SK-N-SH (cell line): ENCODE results near the gene TXN. TPM values are rescaled to one million over a fixed set of nuclear protein-coding genes. Genes with fewer than 3 reads are reported as not detected.

Experiments
- CTCF ChIA-PET: fragments of 300-600, 350-600 bp; formaldehyde crosslinking; extraction: SDS; loops from one replicate; lab custom pipeline; 2021; lab: Yijun Ruan, JAX
- POLR2A ChIA-PET: fragments of 350-600 bp; sonication (Branson Sonifier 250); formaldehyde crosslinking; extraction: SDS; loops from one replicate; lab custom pipeline; 2020; ENCODE audit warnings: antibody characterized with exemption, inconsistent platforms; lab: Yijun Ruan, JAX
- DNase-seq: peaks from one replicate; pipeline ENCODE4 v3.0.0; 2012
- H2AFZ ChIP-seq: fragments of 200-600 bp; sonication (generic); 2 replicates; pipeline ENCODE4 v1.8.1; 2016; ENCODE audit warnings: antibody characterized with exemption, mild to moderate bottlenecking, low read depth
- H3F3A ChIP-seq: fragments of 200-600 bp; sonication (generic); replicated peaks from 2 replicates; pipeline ENCODE3; 2016; ENCODE audit warnings: antibody characterized with exemption, mild to moderate bottlenecking; ENCODE audit not compliant: insufficient read depth
- H3K27ac ChIP-seq, 2 experiments: fragments of 200-500 bp in 1 of 2; fragments of 200-600 bp in 1 of 2; sonication (Bioruptor generic) in 1 of 2; sonication (generic), shearing (Covaris generic) in 1 of 2; 2 replicates each; pipeline versions ENCODE4 v1.5.1 to v1.6.1; 2014 to 2016; ENCODE audit warnings: low read depth in 2 of 2, inconsistent platforms in 1 of 2, low read length in 1 of 2, mild to moderate bottlenecking in 1 of 2, mixed read lengths in 1 of 2
- H3K27me3 ChIP-seq: fragments of 200-600 bp; sonication (generic), shearing (Covaris generic); 2 replicates; pipeline ENCODE4 v1.6.1; 2016; ENCODE audit warnings: mixed run types; ENCODE audit not compliant: insufficient read depth
- H3K36me3 ChIP-seq, 2 experiments: fragments of 200-500 bp in 1 of 2; fragments of 200-600 bp in 1 of 2; sonication (Bioruptor generic) in 1 of 2; sonication (generic) in 1 of 2; replicated peaks in 1 of 2; 2 replicates each; pipeline versions ENCODE3 to v1.5.1; 2014 to 2016; ENCODE audit warnings: low read length in 1 of 2, mild to moderate bottlenecking in 1 of 2; ENCODE audit not compliant: insufficient read depth in 2 of 2, control insufficient read depth in 1 of 2
- H3K4me1 ChIP-seq, 2 experiments: fragments of 200-500 bp in 1 of 2; fragments of 200-600 bp in 1 of 2; sonication (Bioruptor generic) in 1 of 2; sonication (generic), shearing (Covaris generic) in 1 of 2; 2 replicates each; pipeline versions ENCODE4 v1.5.1 to v1.6.1; 2014 to 2016; ENCODE audit warnings: low read depth in 1 of 2, low read length in 1 of 2, mixed run types in 1 of 2; ENCODE audit not compliant: insufficient read depth in 2 of 2, control insufficient read depth in 1 of 2
- H3K4me2 ChIP-seq: fragments of 200-600 bp; sonication (generic), shearing (Covaris generic); 2 replicates; pipeline ENCODE4 v1.6.1; 2017; ENCODE audit warnings: mixed run types
- H3K4me3 ChIP-seq, 2 experiments: fragments of 200-500 bp in 1 of 2; fragments of 200-600 bp in 1 of 2; sonication (Bioruptor generic) in 1 of 2; sonication (generic), shearing (Covaris generic) in 1 of 2; 2 replicates each; pipeline versions ENCODE4 v1.5.1 to v1.8.1; 2014 to 2016; ENCODE audit warnings: low read depth in 2 of 2, inconsistent platforms in 1 of 2, low read length in 1 of 2, mild to moderate bottlenecking in 1 of 2, mixed read lengths in 1 of 2, moderate library complexity in 1 of 2
- H3K79me2 ChIP-seq: fragments of 200-600 bp; sonication (generic); 2 replicates; pipeline ENCODE4 v1.8.1; 2017; ENCODE audit warnings: mild to moderate bottlenecking; ENCODE audit not compliant: insufficient read depth
- H3K9ac ChIP-seq: fragments of 200-600 bp; sonication (generic); 2 replicates; pipeline ENCODE4 v1.6.1; 2017; ENCODE audit warnings: mixed run types
- H3K9me2 ChIP-seq: fragments of 200-600 bp; sonication (generic); 2 replicates; pipeline ENCODE4 v1.6.1; 2017; ENCODE audit warnings: mixed run types
- H3K9me3 ChIP-seq: fragments of 200-600 bp; sonication (generic); 2 replicates; pipeline ENCODE4 v1.6.1; 2017; ENCODE audit warnings: mixed run types, mild to moderate bottlenecking, moderate library complexity
- H4K20me1 ChIP-seq: fragments of 200-600 bp; sonication (generic); 2 replicates; pipeline ENCODE4 v1.6.1; 2017; ENCODE audit warnings: mild to moderate bottlenecking, mixed run types; ENCODE audit not compliant: insufficient read depth
- ELF1 ChIP-seq: IDR thresholded peaks from 2 replicates; pipeline ENCODE4 v1.4.0; 2012
- EP300 ChIP-seq, 2 experiments: IDR thresholded peaks; 2 replicates each; pipeline versions ENCODE4 v1.4.0 to v1.6.1; 2012; ENCODE audit warnings: borderline replicate concordance in 1 of 2, low read depth in 1 of 2, low read length in 1 of 2
- FOSL2 ChIP-seq: IDR thresholded peaks from 2 replicates; pipeline ENCODE4 v1.4.0; 2012; ENCODE audit warnings: low read depth, mild to moderate bottlenecking, moderate library complexity, borderline replicate concordance
- FOXJ3 ChIP-seq: sonication (generic); formaldehyde crosslinking; IDR thresholded peaks from 2 replicates; pipeline ENCODE4 v1.5.1; 2020; ENCODE audit warnings: mild to moderate bottlenecking, missing genetic modification reagents
- FOXM1 ChIP-seq: IDR thresholded peaks from 2 replicates; pipeline ENCODE4 v1.4.0; 2012; ENCODE audit warnings: low read depth, mild to moderate bottlenecking
- GABPA ChIP-seq: IDR thresholded peaks from 2 replicates; pipeline ENCODE4 v1.4.0; 2012; ENCODE audit warnings: low read depth, mild to moderate bottlenecking
- MAX ChIP-seq: IDR thresholded peaks from 2 replicates; pipeline ENCODE4 v1.4.0; 2012; ENCODE audit warnings: low read depth
- MEF2A ChIP-seq: IDR thresholded peaks from 2 replicates; pipeline ENCODE4 v1.4.0; 2012; ENCODE audit warnings: low read depth, borderline replicate concordance
- NRF1 ChIP-seq: IDR thresholded peaks from 2 replicates; pipeline ENCODE4 v1.6.1; 2012; ENCODE audit warnings: low read depth, mild to moderate bottlenecking, low read length
- POLR2AphosphoS5 ChIP-seq: IDR thresholded peaks from 2 replicates; pipeline ENCODE4 v1.6.1; 2012; ENCODE audit warnings: low read depth, low read length
- RAD21 ChIP-seq: IDR thresholded peaks from 2 replicates; pipeline ENCODE4 v1.6.1; 2012; ENCODE audit warnings: mild to moderate bottlenecking, low read length
- REST ChIP-seq: IDR thresholded peaks from 2 replicates; pipeline ENCODE4 v1.6.1; 2012; ENCODE audit warnings: mild to moderate bottlenecking, low read depth, low read length, moderate library complexity
- RFX5 ChIP-seq: IDR thresholded peaks from 2 replicates; pipeline ENCODE4 v1.6.1; 2012; ENCODE audit warnings: mild to moderate bottlenecking, improper control_type of control experiment, low read length
- SMC3 ChIP-seq: IDR thresholded peaks from 2 replicates; pipeline ENCODE4 v1.6.1; 2012; ENCODE audit warnings: low read depth, low read length, improper control_type of control experiment
- TAF1 ChIP-seq: IDR thresholded peaks from 2 replicates; pipeline ENCODE4 v1.6.1; 2012; ENCODE audit warnings: low read depth, mild to moderate bottlenecking, low read length, moderate library complexity, borderline replicate concordance
- TCF12 ChIP-seq: IDR thresholded peaks from 2 replicates; pipeline ENCODE4 v1.4.0; 2012
- TEAD4 ChIP-seq: IDR thresholded peaks from 2 replicates; pipeline ENCODE4 v1.4.0; 2012; ENCODE audit warnings: mild to moderate bottlenecking, borderline replicate concordance; ENCODE audit not compliant: insufficient read depth
- YY1 ChIP-seq: IDR thresholded peaks from 2 replicates; pipeline ENCODE4 v1.4.0; 2012; ENCODE audit warnings: low read depth, mild to moderate bottlenecking
- WGBS: methylation state at CpG from one replicate; pipeline ENCODE4 v1.1.6; 2017; ENCODE audit warnings: low lambda C conversion rate; 5-methylcytosine and 5-hydroxymethylcytosine counted together
- polyA plus RNA-seq, 3 experiments: library from polyadenylated mRNA; depleted of rRNA; stranded (reverse); fragments of >200 nt; gene quantifications; 2 replicates each; pipeline ENCODE4 v1.2.3, GENCODE V29; 2012
- TF ChIP-seq, protein P1 (sequence below): IDR thresholded peaks from 2 replicates; pipeline ENCODE4 v1.4.0; 2012; ENCODE audit warnings: low read depth, borderline replicate concordance
- TF ChIP-seq, protein P2 (sequence below): fragments of 150-350 bp; IDR thresholded peaks from 2 replicates; pipeline ENCODE4 v1.6.1; 2017; ENCODE audit warnings: antibody characterized with exemption, low read length, low read depth, borderline replicate concordance

Gene TXN
- polyA plus RNA-seq, 1 of the 3 experiments (the other 2 are of a cell fraction) = 281 TPM

DNA sequence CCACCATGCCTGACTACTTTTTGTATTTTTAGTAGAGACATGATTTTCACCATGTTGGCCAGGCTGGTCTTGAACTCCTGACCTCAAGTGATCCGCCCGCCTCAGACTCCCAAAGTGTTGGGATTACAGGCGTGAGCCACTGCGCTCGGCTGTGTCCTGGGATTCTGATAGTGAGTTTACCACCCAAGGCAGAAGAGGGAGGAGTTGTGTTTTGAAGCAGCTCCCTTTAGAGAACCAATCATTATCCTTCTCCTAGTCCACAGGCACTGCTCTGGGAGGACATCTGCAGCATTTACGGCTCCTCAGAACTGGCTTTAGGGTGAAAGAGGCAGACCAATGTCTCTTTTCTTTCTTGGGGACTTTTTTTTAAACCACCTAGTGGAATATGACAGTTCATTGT, 54.1 kb downstream of the TXN start:
- no peaks in the 10 kb centered on the region for H3K9me3 ChIP-seq
- H3K4me1 ChIP-seq = no peaks in the 10 kb centered on the region
- 83% methylated on average over 6 of the region's 6 CpGs for WGBS
- H3K27ac ChIP-seq = no peak overlapping the region
- H3K9me2 ChIP-seq = no peaks in the 10 kb centered on the region
- H3K9ac ChIP-seq = no peak overlapping the region
- ChIA-PET CTCF (interaction anchor here (1.3 to 1.9 kb wide), 2 partner anchors 16 to 421 kb away, joined by 4 to 10 read pairs; no protein-coding TSS in a partner anchor), POLR2A (no interaction called here)
- no peak overlapping the region for H3K4me2 ChIP-seq
- H2AFZ ChIP-seq = no peak overlapping the region
- no peaks in the 10 kb centered on the region; the same call in 1 of the 2 replicates for H3K27me3 ChIP-seq
- H3K4me3 ChIP-seq = no peak overlapping the region
- no peaks in the 10 kb centered on the region for H3F3A ChIP-seq
- DNase-seq = no peak
- no peaks in the 10 kb centered on the region for H3K79me2 ChIP-seq
- no peaks in the 10 kb centered on the region for H4K20me1 ChIP-seq
- no peaks in the 10 kb centered on the region for H3K36me3 ChIP-seq
- no peak for TF ChIP-seq ELF1
- TF ChIP-seq TAF1 = no peak
- TF ChIP-seq FOXJ3 = no peak
- TF ChIP-seq, protein P1, sequence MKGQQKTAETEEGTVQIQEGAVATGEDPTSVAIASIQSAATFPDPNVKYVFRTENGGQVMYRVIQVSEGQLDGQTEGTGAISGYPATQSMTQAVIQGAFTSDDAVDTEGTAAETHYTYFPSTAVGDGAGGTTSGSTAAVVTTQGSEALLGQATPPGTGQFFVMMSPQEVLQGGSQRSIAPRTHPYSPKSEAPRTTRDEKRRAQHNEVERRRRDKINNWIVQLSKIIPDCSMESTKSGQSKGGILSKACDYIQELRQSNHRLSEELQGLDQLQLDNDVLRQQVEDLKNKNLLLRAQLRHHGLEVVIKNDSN = no peak
- TF ChIP-seq RAD21 = no peak
- no peak for TF ChIP-seq GABPA
- TF ChIP-seq, protein P2, sequence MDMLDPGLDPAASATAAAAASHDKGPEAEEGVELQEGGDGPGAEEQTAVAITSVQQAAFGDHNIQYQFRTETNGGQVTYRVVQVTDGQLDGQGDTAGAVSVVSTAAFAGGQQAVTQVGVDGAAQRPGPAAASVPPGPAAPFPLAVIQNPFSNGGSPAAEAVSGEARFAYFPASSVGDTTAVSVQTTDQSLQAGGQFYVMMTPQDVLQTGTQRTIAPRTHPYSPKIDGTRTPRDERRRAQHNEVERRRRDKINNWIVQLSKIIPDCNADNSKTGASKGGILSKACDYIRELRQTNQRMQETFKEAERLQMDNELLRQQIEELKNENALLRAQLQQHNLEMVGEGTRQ = no peak
- TF ChIP-seq TCF12 = no peak
- no peak for TF ChIP-seq EP300 (IDR thresholded peaks at IDR 0.05; ENCODE audit: borderline replicate concordance in 1 of 2, low read depth in 1 of 2, low read length in 1 of 2)
- no peak for TF ChIP-seq RFX5
- no peak for TF ChIP-seq MEF2A
- TF ChIP-seq NRF1 = no peak
- TF ChIP-seq FOXM1 = no peak
- TF ChIP-seq YY1 = no peak
- no peak for TF ChIP-seq FOSL2
- TF ChIP-seq TEAD4 = no peak
- no peak for TF ChIP-seq MAX
- TF ChIP-seq POLR2AphosphoS5 = no peak

- Histone ChIP-seq H3K4me2 (no peak overlapping the region), H3K27me3 (no peaks in the 10 kb centered on the region), H3K9me3 (no peaks in the 10 kb centered on the region), H3K36me3 (no peaks in the 10 kb centered on the region), H3K27ac (no peak overlapping the region), H3K9ac (no peak overlapping the region), H3F3A (no peaks in the 10 kb centered on the region), H2AFZ (no peak overlapping the region), H3K79me2 (no peaks in the 10 kb centered on the region), H4K20me1 (no peaks in the 10 kb centered on the region), H3K9me2 (no peaks in the 10 kb centered on the region), H3K4me3 (no peak overlapping the region), H3K4me1 (no peaks in the 10 kb centered on the region)
- no peak for TF ChIP-seq YY1
- TF ChIP-seq SMC3 = no peak
- TF ChIP-seq REST = no peak
- no peak for DNase-seq
- ChIA-PET CTCF (interaction anchor here (1.0 to 1.5 kb wide), 4 partner anchors 16 to 424 kb away, joined by 3 to 4 read pairs (median 4); no protein-coding TSS in a partner anchor), POLR2A (no interaction called here)
- WGBS = 44% methylated on average over 2 of the region's 2 CpGs
Observed at GRCh38 chr9:110199643-110200042, 56.7 kb downstream of the TXN start.
